Mesenchymal stem cell (in vitro differentiated cells and primary cell): ENCODE results near the gene WDR1.

Experiments used
- DNase-seq: peaks from one replicate; pipeline ENCODE4 v3.0.0-alpha.2; 2013
- H2AFZ ChIP-seq: one replicate; pipeline ENCODE4 v1.6.1; 2013; ENCODE audit warnings: low read depth, mild to moderate bottlenecking, control low read depth, inconsistent platforms, low read length, moderate library complexity
- H2AK5ac ChIP-seq: 2 replicates; pipeline ENCODE4 v1.6.1; 2013; ENCODE audit warnings: low read length, moderate library complexity, mild to moderate bottlenecking, inconsistent platforms; ENCODE audit not compliant: severe bottlenecking
- H2BK120ac ChIP-seq: one replicate; pipeline ENCODE4 v1.6.1; 2013; ENCODE audit warnings: low read depth, mild to moderate bottlenecking, inconsistent platforms, low read length, moderate library complexity
- H2BK12ac ChIP-seq, 2 experiments: one replicate each; pipeline ENCODE4 v1.6.1; 2013; ENCODE audit warnings: inconsistent platforms in 2 of 2, low read length in 2 of 2, mild to moderate bottlenecking in 2 of 2, moderate library complexity in 2 of 2, control low read depth in 1 of 2
- H2BK15ac ChIP-seq: one replicate; pipeline ENCODE4 v1.6.1; 2013; ENCODE audit warnings: mild to moderate bottlenecking, low read depth, inconsistent platforms; ENCODE audit not compliant: poor library complexity, severe bottlenecking
- H2BK5ac ChIP-seq: 2 replicates; pipeline ENCODE4 v1.6.1; 2013; ENCODE audit warnings: low read depth, mild to moderate bottlenecking, low read length, control low read depth, inconsistent platforms; ENCODE audit not compliant: poor library complexity, severe bottlenecking
- H3K14ac ChIP-seq, 2 experiments: one replicate each; pipeline ENCODE4 v1.6.1; 2013; ENCODE audit warnings: inconsistent platforms in 2 of 2, low read length in 2 of 2, control low read depth in 1 of 2, mild to moderate bottlenecking in 1 of 2, moderate library complexity in 1 of 2
- H3K18ac ChIP-seq, 2 experiments: one replicate each; pipeline ENCODE4 v1.6.1; 2013; ENCODE audit warnings: inconsistent platforms in 2 of 2, low read length in 2 of 2, control low read depth in 1 of 2, low read depth in 1 of 2, mild to moderate bottlenecking in 1 of 2
- H3K23ac ChIP-seq, 2 experiments: one replicate each; pipeline ENCODE4 v1.6.1; 2013; ENCODE audit warnings: inconsistent platforms in 2 of 2, low read length in 2 of 2, mild to moderate bottlenecking in 2 of 2, moderate library complexity in 2 of 2, control low read depth in 1 of 2
- H3K27ac ChIP-seq: 2 replicates; pipeline ENCODE4 v1.5.1; 2013; ENCODE audit warnings: mild to moderate bottlenecking, moderate library complexity, low read length, control low read depth, inconsistent platforms; ENCODE audit not compliant: poor library complexity, severe bottlenecking
- H3K27me3 ChIP-seq, 2 experiments: 2 replicates each; pipeline versions ENCODE4 v1.6.1 to v1.7.0; 2013; ENCODE audit warnings: low read length in 2 of 2, mild to moderate bottlenecking in 2 of 2, moderate library complexity in 2 of 2, control low read depth in 1 of 2, inconsistent platforms in 1 of 2; ENCODE audit not compliant: control insufficient read depth in 1 of 2, insufficient read depth in 1 of 2
- H3K36me3 ChIP-seq, 2 experiments: 2 replicates each; pipeline versions ENCODE4 v1.6.1 to v1.7.0; 2013; ENCODE audit warnings: low read length in 2 of 2, control low read depth in 1 of 2, inconsistent platforms in 1 of 2, low read depth in 1 of 2, mild to moderate bottlenecking in 1 of 2; ENCODE audit not compliant: insufficient read depth in 2 of 2, control insufficient read depth in 1 of 2
- H3K4ac ChIP-seq, 2 experiments: one replicate each; pipeline ENCODE4 v1.6.1; 2013; ENCODE audit warnings: inconsistent platforms in 2 of 2, low read length in 2 of 2, mild to moderate bottlenecking in 2 of 2, moderate library complexity in 2 of 2, control low read depth in 1 of 2, low read depth in 1 of 2
- H3K4me1 ChIP-seq: 2 replicates; pipeline ENCODE4 v1.6.1; 2013; ENCODE audit warnings: low read depth, low read length, control low read depth; ENCODE audit not compliant: control insufficient read depth, insufficient read depth
- H3K4me2 ChIP-seq: 2 replicates; pipeline ENCODE4 v1.6.1; 2013; ENCODE audit warnings: low read length, mild to moderate bottlenecking, inconsistent platforms; ENCODE audit not compliant: poor library complexity, severe bottlenecking
- H3K4me3 ChIP-seq, 2 experiments: 2 replicates each; pipeline versions ENCODE4 v1.5.1 to v1.7.0; 2013; ENCODE audit warnings: low read length in 2 of 2, mild to moderate bottlenecking in 2 of 2, control low read depth in 1 of 2, low read depth in 1 of 2; ENCODE audit not compliant: insufficient read depth in 1 of 2
- H3K79me1 ChIP-seq: replicated peaks from 2 replicates; pipeline ENCODE4 v1.6.1; 2013; ENCODE audit warnings: mild to moderate bottlenecking, control low read depth, low read length, inconsistent platforms; ENCODE audit not compliant: poor library complexity, severe bottlenecking
- H3K9ac ChIP-seq: 2 replicates; pipeline ENCODE4 v1.7.0; 2013; ENCODE audit warnings: mild to moderate bottlenecking, low read length, moderate library complexity
- H3K9me3 ChIP-seq: 2 replicates; pipeline ENCODE4 v1.7.0; 2013; ENCODE audit warnings: mild to moderate bottlenecking, low read length; ENCODE audit not compliant: control insufficient read depth
- H4K8ac ChIP-seq: one replicate; pipeline ENCODE4 v1.6.1; 2013; ENCODE audit warnings: inconsistent platforms, mild to moderate bottlenecking, low read length, moderate library complexity
- H4K91ac ChIP-seq: one replicate; pipeline ENCODE4 v1.6.1; 2013; ENCODE audit warnings: mild to moderate bottlenecking, low read length, inconsistent platforms
- WGBS: methylation state at CpG from one replicate; pipeline ENCODE4 v1.1.7; 2013; ENCODE audit warnings: mixed read lengths; 5-methylcytosine and 5-hydroxymethylcytosine counted together

WDR1 gene

GRCh38 chr4:10112658-10113284 lies 3.8 kb downstream of the WDR1 start:
- Histone ChIP-seq H4K8ac (no peak overlapping the region), H3K9me3 (no peaks in the 10 kb centered on the region), H3K4me3 (no peak overlapping the region), H2BK15ac (no peak overlapping the region), H3K4ac (no peak overlapping the region), H3K27me3 (no peaks in the 10 kb centered on the region), H3K23ac (no peak overlapping the region), H2AK5ac (no peak overlapping the region), H2BK12ac (no peak overlapping the region), H3K36me3 (peaks cover 71 to 81% of the 10 kb centered on the region in 2 experiments), H3K14ac (no peak overlapping the region), H2AFZ (no peak overlapping the region), H3K4me1 (peaks cover 44% of the 10 kb centered on the region), H3K18ac (no peak overlapping the region), H2BK5ac (no peak overlapping the region), H3K79me1 (no peaks in the 10 kb centered on the region), H3K4me2 (no peak overlapping the region), H3K9ac (peak overlapping the region; percentile 10), H3K27ac (no peak overlapping the region), H4K91ac (no peak overlapping the region), H2BK120ac (no peak overlapping the region)
- WGBS = 93% methylated on average over 16 of the region's 16 CpGs
- no peak for DNase-seq

- Histone ChIP-seq H3K23ac (no peak overlapping the region), H4K8ac (no peak overlapping the region), H3K9me3 (no peaks in the 10 kb centered on the region), H2BK15ac (no peak overlapping the region), H3K4me2 (no peak overlapping the region), H3K4ac (no peak overlapping the region), H2AFZ (no peak overlapping the region), H4K91ac (no peak overlapping the region), H2BK5ac (no peak overlapping the region), H3K14ac (no peak overlapping the region), H3K27ac (no peak overlapping the region), H3K79me1 (no peaks in the 10 kb centered on the region), H3K36me3 (peaks cover 81 to 86% of the 10 kb centered on the region in 2 experiments), H2AK5ac (no peak overlapping the region), H3K4me3 (no peak overlapping the region), H2BK12ac (no peak overlapping the region), H3K4me1 (peaks cover 58% of the 10 kb centered on the region), H3K9ac (peak overlapping the region; percentile 14), H3K18ac (no peak overlapping the region), H2BK120ac (no peak overlapping the region), H3K27me3 (no peaks in the 10 kb centered on the region)
- no peak for DNase-seq
- WGBS = 97% methylated on average over 13 of the region's 13 CpGs
Observed at GRCh38 chr4:10111067-10111801, 5.4 kb downstream of the WDR1 start.

DNA sequence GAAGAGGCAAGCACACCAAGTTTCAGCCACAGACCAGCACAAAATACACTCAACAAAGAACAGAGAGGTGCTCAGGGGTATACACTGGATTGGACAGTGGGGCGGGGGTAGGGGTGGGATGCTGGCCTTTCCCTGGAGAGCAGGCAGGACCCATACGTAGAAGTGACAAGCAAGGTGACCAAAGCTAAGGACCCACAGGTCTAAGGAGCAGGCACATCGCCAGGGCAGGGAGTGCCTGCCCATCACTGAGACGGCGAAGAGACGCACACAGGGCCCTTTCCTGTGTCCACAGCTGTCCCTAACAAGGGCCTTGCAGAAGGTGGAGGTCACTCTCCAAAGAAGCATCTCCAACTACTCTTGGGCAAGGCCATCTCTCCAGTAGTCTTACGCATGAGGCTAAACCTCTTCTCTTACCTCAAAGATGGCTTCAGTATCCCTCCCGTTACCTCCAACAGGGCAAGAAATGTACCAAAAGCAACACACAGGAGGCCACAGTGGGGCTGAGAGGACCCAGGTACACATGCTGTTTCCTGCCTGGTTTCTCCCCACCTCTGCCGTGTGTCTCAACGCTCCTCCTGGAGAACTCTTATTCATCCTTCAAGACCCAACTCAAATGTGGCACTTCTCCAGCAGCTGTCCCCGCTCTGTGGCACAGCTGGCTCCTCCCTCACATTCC lies 6.5 kb downstream of the WDR1 start:
- H2BK15ac ChIP-seq = no peak overlapping the region
- H3K27ac ChIP-seq = no peak overlapping the region
- no peak overlapping the region for H2AFZ ChIP-seq
- no peak overlapping the region for H4K91ac ChIP-seq
- DNase-seq = no peak
- H3K36me3 ChIP-seq = peaks cover 76 to 79% of the 10 kb centered on the region in 2 experiments
- peak overlapping the region; percentile 75 for H3K9ac ChIP-seq
- peaks cover 59% of the 10 kb centered on the region for H3K4me1 ChIP-seq
- H3K23ac ChIP-seq = no peak overlapping the region
- H3K4ac ChIP-seq = no peak overlapping the region
- H2AK5ac ChIP-seq = no peak overlapping the region
- H3K14ac ChIP-seq = no peak overlapping the region
- no peak overlapping the region for H2BK120ac ChIP-seq
- no peak overlapping the region for H4K8ac ChIP-seq
- H3K27me3 ChIP-seq = no peaks in the 10 kb centered on the region
- H3K18ac ChIP-seq = no peak overlapping the region
- WGBS = 98% methylated on average over 11 of the region's 11 CpGs
- H3K4me2 ChIP-seq = no peak overlapping the region
- no peaks in the 10 kb centered on the region for H3K79me1 ChIP-seq
- no peak overlapping the region for H2BK5ac ChIP-seq
- H3K9me3 ChIP-seq = no peaks in the 10 kb centered on the region
- no peak overlapping the region for H2BK12ac ChIP-seq
- H3K4me3 ChIP-seq = no peak overlapping the region
